Left lung (tissue), 10 donors: Measurements from ENCODE around the gene CTBP1. TPM values are rescaled to one million over a fixed set of nuclear protein-coding genes. Genes with fewer than 3 reads are reported as not detected.
A peak's percentile ranks its signal among the peaks of the same experiment; 100 is the strongest.

ENCODE experiments used
- ATAC-seq: fragments of 200-7000 bp; cut with Tn5 transposase; one replicate; pipeline ENCODE4 v1.9.1; 2020; ENCODE audit warnings: moderate library complexity
- DNase-seq, 4 donors: peaks; one replicate each; pipeline ENCODE4 v3.0.0-alpha.2; 2013 to 2020
- H3K27ac ChIP-seq, 2 donors: fragments of 200-600 bp; sonication (generic) in 1 of 2; one replicate each; pipeline versions ENCODE4 v1.5.0 to v1.8.0; 2020 to 2021
- H3K27me3 ChIP-seq, 2 donors: fragments of 200-600 bp; sonication (generic) in 1 of 2; one replicate each; pipeline versions ENCODE4 v1.5.0 to v1.8.0; 2020 to 2021
- H3K36me3 ChIP-seq, 2 donors: fragments of 200-600 bp; sonication (generic) in 1 of 2; one replicate each; pipeline versions ENCODE4 v1.5.0 to v1.8.0; 2020 to 2021
- H3K4me1 ChIP-seq, 2 donors: fragments of 200-600 bp; one replicate each; pipeline ENCODE4 v1.8.0; 2021
- H3K4me3 ChIP-seq, 2 donors: fragments of 200-600 bp; sonication (generic) in 1 of 2; one replicate each; pipeline versions ENCODE4 v1.5.0 to v1.8.0; 2020 to 2021; ENCODE audit warnings: mild to moderate bottlenecking in 1 of 2
- H3K9me3 ChIP-seq, 2 donors: fragments of 200-600 bp; sonication (generic) in 1 of 2; one replicate each; pipeline versions ENCODE4 v1.5.0 to v1.8.0; 2020 to 2021
- intact Hi-C, 2 donors: fragments of 100-400 bp; cut with DNase I; formaldehyde crosslinking; loops; one replicate each; pipeline versions ENCODE4 v1.11.2 to v1.14.2; 2022
- polyA plus RNA-seq, 6 donors: library from polyadenylated mRNA; unstranded; fragments of 120-200 nt; gene quantifications; one replicate each; pipeline ENCODE4 v1.2.1, GENCODE V29; 2013; ENCODE audit not compliant: insufficient read length in 6 of 6
- total RNA-seq, 2 donors: library from RNA; stranded (reverse); fragmentation: NEBNext Ultra II Directional; extraction: Animal tissue kit (Norgen Biotek cat#: 25700); gene quantifications; one replicate each; pipeline ENCODE4 v1.2.1, GENCODE V29; 2021
- TF ChIP-seq, protein P1 (sequence below), 2 donors: fragments of 200-600 bp; sonication (generic) in 1 of 2; IDR thresholded peaks; one replicate each; pipeline versions ENCODE4 v1.5.0 to v1.8.0; 2021; ENCODE audit warnings: antibody characterized with exemption in 2 of 2
- donor health status: DM: no; HTN: yes; CAD: no.
- donor health status: DM: no; HTN: no; CAD: no.

Gene CTBP1
- total and polyA plus RNA-seq, 8 donors, result 93.9 to 167 (median 122) TPM

GRCh38 chr4:1229117-1229849 lies 19.6 kb downstream of the CTBP1 start:
- Histone ChIP-seq H3K27ac (no peak overlapping the region), H3K4me1 (peaks cover 9 to 13% of the 10 kb centered on the region in 2 donors), H3K4me3 (no peak overlapping the region), H3K36me3 (peaks cover 0 to 100% of the 10 kb centered on the region in 2 donors), H3K9me3 (no peaks in the 10 kb centered on the region), H3K27me3 (no peaks in the 10 kb centered on the region)
- TF ChIP-seq, protein P1, sequence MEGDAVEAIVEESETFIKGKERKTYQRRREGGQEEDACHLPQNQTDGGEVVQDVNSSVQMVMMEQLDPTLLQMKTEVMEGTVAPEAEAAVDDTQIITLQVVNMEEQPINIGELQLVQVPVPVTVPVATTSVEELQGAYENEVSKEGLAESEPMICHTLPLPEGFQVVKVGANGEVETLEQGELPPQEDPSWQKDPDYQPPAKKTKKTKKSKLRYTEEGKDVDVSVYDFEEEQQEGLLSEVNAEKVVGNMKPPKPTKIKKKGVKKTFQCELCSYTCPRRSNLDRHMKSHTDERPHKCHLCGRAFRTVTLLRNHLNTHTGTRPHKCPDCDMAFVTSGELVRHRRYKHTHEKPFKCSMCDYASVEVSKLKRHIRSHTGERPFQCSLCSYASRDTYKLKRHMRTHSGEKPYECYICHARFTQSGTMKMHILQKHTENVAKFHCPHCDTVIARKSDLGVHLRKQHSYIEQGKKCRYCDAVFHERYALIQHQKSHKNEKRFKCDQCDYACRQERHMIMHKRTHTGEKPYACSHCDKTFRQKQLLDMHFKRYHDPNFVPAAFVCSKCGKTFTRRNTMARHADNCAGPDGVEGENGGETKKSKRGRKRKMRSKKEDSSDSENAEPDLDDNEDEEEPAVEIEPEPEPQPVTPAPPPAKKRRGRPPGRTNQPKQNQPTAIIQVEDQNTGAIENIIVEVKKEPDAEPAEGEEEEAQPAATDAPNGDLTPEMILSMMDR (IDR thresholded peaks at IDR 0.05), result no peak
- no peak for ATAC-seq
- no peak for DNase-seq
- intact Hi-C loops, result no loop called here

DNA sequence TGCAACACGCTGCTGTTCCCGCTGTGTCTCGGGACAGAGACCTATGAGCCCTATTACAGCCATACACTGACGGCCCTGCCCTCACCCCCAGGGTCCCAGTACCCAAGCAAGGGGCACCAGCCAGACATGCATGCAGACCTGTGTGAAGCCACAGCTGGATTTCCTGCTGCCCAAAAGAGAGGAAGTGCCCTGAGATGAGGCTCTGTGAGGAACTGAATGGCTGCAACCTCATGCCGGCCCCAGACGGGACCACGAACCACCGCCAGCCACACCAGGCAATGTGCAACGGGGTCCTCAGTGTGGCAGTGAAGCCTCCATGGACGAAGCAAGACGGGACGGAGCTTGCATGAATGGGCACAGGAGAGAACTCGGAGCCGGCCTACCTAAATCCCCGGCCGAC lies 21.1 kb downstream of the CTBP1 start:
- TF ChIP-seq, protein P1 (IDR thresholded peaks at IDR 0.05), result no peak
- no peak overlapping the region for H3K4me3 ChIP-seq
- intact Hi-C loops, result no loop called here
- H3K4me1 ChIP-seq, result no peaks in the 10 kb centered on the region
- ATAC-seq, result no peak
- H3K27me3 ChIP-seq, result no peaks in the 10 kb centered on the region
- H3K9me3 ChIP-seq, result no peaks in the 10 kb centered on the region
- no peak for DNase-seq
- peaks cover 0 to 100% of the 10 kb centered on the region in 2 donors for H3K36me3 ChIP-seq
- H3K27ac ChIP-seq, result no peak overlapping the region

- TF ChIP-seq, protein P1 (IDR thresholded peaks at IDR 0.05), result no peak
- Histone ChIP-seq H3K36me3 (peaks cover 0 to 100% of the 10 kb centered on the region in 2 donors), H3K4me1 (no peaks in the 10 kb centered on the region), H3K27me3 (no peaks in the 10 kb centered on the region), H3K4me3 (no peak overlapping the region), H3K9me3 (no peaks in the 10 kb centered on the region), H3K27ac (no peak overlapping the region)
- ATAC-seq (no peak), DNase-seq (no peak)
- intact Hi-C loops, result no loop called here
Observed at GRCh38 chr4:1226598-1226997, 22.3 kb downstream of the CTBP1 start.

- no peak for ATAC-seq
- no peak for DNase-seq
- intact Hi-C loops, result no loop called here
- no peaks in the 10 kb centered on the region for H3K9me3 ChIP-seq
- H3K27ac ChIP-seq, result peak overlapping the region in 1 of 2 donors; percentile 48
- H3K4me1 ChIP-seq, result no peaks in the 10 kb centered on the region
- H3K36me3 ChIP-seq, result peaks cover 0 to 100% of the 10 kb centered on the region in 2 donors
- H3K27me3 ChIP-seq, result no peaks in the 10 kb centered on the region
- H3K4me3 ChIP-seq, result no peak overlapping the region
- TF ChIP-seq, protein P1 (IDR thresholded peaks at IDR 0.05), result no peak
Observed at GRCh38 chr4:1226144-1226481, 22.8 kb downstream of the CTBP1 start.

GRCh38 chr4:1225272-1226143 lies 23.4 kb downstream of the CTBP1 start:
- ATAC-seq, result no peak
- no peaks in the 10 kb centered on the region for H3K9me3 ChIP-seq
- DNase-seq, result no peak
- peak overlapping the region in 1 of 2 donors; percentile 48 for H3K27ac ChIP-seq
- TF ChIP-seq, protein P1 (IDR thresholded peaks at IDR 0.05), result no peak
- intact Hi-C loops, result no loop called here
- peaks cover 0 to 100% of the 10 kb centered on the region in 2 donors for H3K36me3 ChIP-seq
- no peaks in the 10 kb centered on the region for H3K27me3 ChIP-seq
- no peak overlapping the region for H3K4me3 ChIP-seq
- H3K4me1 ChIP-seq, result no peaks in the 10 kb centered on the region
